Ovary (tissue), 9 donors: ENCODE measurements around the gene RNF113B. TPM values are rescaled to one million over a fixed set of nuclear protein-coding genes. Genes with fewer than 3 reads are reported as not detected.
A peak's percentile ranks its signal among the peaks of the same experiment; 100 is the strongest.

Experiments used
- DNase-seq, 5 donors: peaks; one replicate each; pipeline ENCODE4 v3.0.0-alpha.2; 2019 to 2020
- H3K27ac ChIP-seq, 2 donors: fragments of 200-600 bp; one replicate each; pipeline versions ENCODE4 v1.5.1 to v1.8.0; 2019 to 2022
- H3K27me3 ChIP-seq: fragments of 200-600 bp; one replicate; pipeline ENCODE4 v1.8.0; 2022
- H3K36me3 ChIP-seq: fragments of 200-600 bp; sonication (generic); one replicate; pipeline ENCODE4 v1.5.1; 2019
- H3K4me1 ChIP-seq: one replicate; pipeline ENCODE4 v1.8.1; 2013; ENCODE audit warnings: mild to moderate bottlenecking, moderate library complexity; ENCODE audit not compliant: insufficient read depth
- H3K4me3 ChIP-seq: fragments of 200-600 bp; sonication (generic); one replicate; pipeline ENCODE4 v1.5.1; 2017
- H3K9me3 ChIP-seq, 2 donors: fragments of 200-600 bp in 1 of 2; sonication (generic) in 1 of 2; one replicate each; pipeline versions ENCODE4 v1.5.1 to v1.8.1; 2013 to 2019; ENCODE audit warnings: mild to moderate bottlenecking in 1 of 2, moderate library complexity in 1 of 2
- CTCF ChIP-seq, 3 donors: fragments of 450-650 bp in 2 of 3; fragments of 200-600 bp in 1 of 3; IDR thresholded peaks; one replicate each; pipeline versions ENCODE4 v1.5.1 to v1.8.0; 2016 to 2022; ENCODE audit warnings: antibody characterized with exemption in 3 of 3, mild to moderate bottlenecking in 1 of 3
- EP300 ChIP-seq: sonication (generic); formaldehyde crosslinking; IDR thresholded peaks from one replicate; pipeline ENCODE4 v1.6.1; 2017; ENCODE audit warnings: antibody characterized with exemption
- POLR2A ChIP-seq: fragments of 450-650 bp; IDR thresholded peaks from one replicate; pipeline ENCODE4 v1.6.1; 2017; ENCODE audit warnings: antibody characterized with exemption, mild to moderate bottlenecking, moderate library complexity
- WGBS, 3 donors: extraction: QIAGEN DNeasy Blood & Tissue Kit in 1 of 3; methylation state at CpG; one replicate each; pipeline versions ENCODE4 v1.1.5 to v1.1.7; 2013 to 2017; 5-methylcytosine and 5-hydroxymethylcytosine counted together
- intact Hi-C, 4 donors: fragments of 100-400 bp; cut with DNase I; formaldehyde crosslinking; loops; one replicate each; pipeline versions ENCODE4 v1.11.0 to v1.15.1; 2022 to 2023
- polyA plus RNA-seq, 2 donors: library from polyadenylated mRNA; stranded (reverse); fragments of 200-250 nt in 1 of 2; fragments of 350-450 nt in 1 of 2; fragmentation: Illumina TruSeq in 1 of 2; extraction: RNeasy Lipid Tissue Mini Kit (QIAGEN cat#74804) in 1 of 2; gene quantifications; one replicate each; pipeline ENCODE4 v1.2.3, GENCODE V29; 2013 to 2014
- total RNA-seq, 7 donors: library from RNA; depleted of rRNA in 2 of 7; stranded (reverse); fragments of >200 nt in 2 of 7; fragmentation: NEBNext Ultra II Directional in 3 of 7; extraction: Animal tissue kit (Norgen Biotek cat#: 25700) in 3 of 7; gene quantifications; one replicate each; pipeline versions ENCODE4 v1.1.0 to v1.2.4, GENCODE V29; 2016 to 2023
- donor health status: DM: no; HTN: no; CAD: no; lungs with moderate emphysema.
- donor health status: DM: no; HTN: no; CAD: no.
- donor health status: Bipolar disorder and iron deficiency.
- donor health status: DM: yes; HTN: yes; CAD: no.
- donor health status: DM: no; HTN: no; CAD: no.
- donor health status: DM: yes; HTN: yes; CAD: no.

The RNF113B gene
- total and polyA plus RNA-seq, 9 donors, result 0.05 TPM; not detected in 8

GRCh38 chr13:98143157-98143553 lies 33.9 kb downstream of the RNF113B start:
- 0 to 1% (median 1%) methylated on average over 6 to 61 of the region's 66 CpGs for WGBS, 3 donors
- intact Hi-C loops, result loop anchor here in 3 of 4 donors (5.0 to 10.0 kb wide), 4 partner anchors 252 to 532 kb away; no protein-coding TSS in a partner anchor
- TF ChIP-seq EP300 (no peak), CTCF (IDR thresholded peaks at IDR 0.05) (no peak), POLR2A (no peak)
- peak overlapping the region in 1 of 2 donors; percentile 2 for H3K27ac ChIP-seq
- H3K9me3 ChIP-seq, result no peaks in the 10 kb centered on the region
- no peaks in the 10 kb centered on the region for H3K27me3 ChIP-seq
- peaks cover 1% of the 10 kb centered on the region for H3K4me1 ChIP-seq
- peak overlapping the region; percentile 38 for H3K4me3 ChIP-seq
- DNase-seq, result no peak
- no peaks in the 10 kb centered on the region for H3K36me3 ChIP-seq

- Histone ChIP-seq H3K36me3 (no peaks in the 10 kb centered on the region), H3K27me3 (no peaks in the 10 kb centered on the region), H3K9me3 (no peaks in the 10 kb centered on the region), H3K27ac (peak within 1 kb of the TSS in 1 of 2 donors; percentile 2), H3K4me1 (peaks cover 1% of the 10 kb centered on the region), H3K4me3 (peak within 1 kb of the TSS; percentile 38)
- intact Hi-C loops, result loop anchor here in 3 of 4 donors (5.0 to 10.0 kb wide), 4 partner anchors 252 to 532 kb away; no protein-coding TSS in a partner anchor
- 2 to 21% (median 3%) methylated on average over 7 to 98 of the region's 98 CpGs for WGBS, 3 donors
- no peak for TF ChIP-seq EP300
- no peak for TF ChIP-seq POLR2A
- TF ChIP-seq CTCF (IDR thresholded peaks at IDR 0.05), result peak in 2 of 3 donors; percentile 60 to 65
- peak; percentile 69 to 85 (median 77) for DNase-seq
Measured at GRCh38 chr13:98142380-98143156, 34.5 kb downstream of the RNF113B start, which contains the start of gene FARP1. Gene FARP1, plus strand, starts transcription at chr13:98143094. Its CDS starts 70,149 bp downstream, at chr13:98213243.

GRCh38 chr13:98141509-98142379 lies 35.3 kb downstream of the RNF113B start:
- Histone ChIP-seq H3K36me3 (no peaks in the 10 kb centered on the region), H3K27me3 (no peaks in the 10 kb centered on the region), H3K4me3 (peak overlapping the region; percentile 38), H3K9me3 (no peaks in the 10 kb centered on the region), H3K27ac (no peak overlapping the region), H3K4me1 (peaks cover 1% of the 10 kb centered on the region)
- 65 to 69% (median 68%) methylated on average over 27 of the region's 27 CpGs for WGBS, 3 donors
- peak; percentile 20 to 46 (median 36) for DNase-seq
- TF ChIP-seq EP300 (no peak), POLR2A (no peak), CTCF (IDR thresholded peaks at IDR 0.05) (no peak)
- intact Hi-C loops, result loop anchor here in 3 of 4 donors (5.0 to 10.0 kb wide), 4 partner anchors 253 to 533 kb away; no protein-coding TSS in a partner anchor

- DNase-seq, result no peak
- Histone ChIP-seq H3K27me3 (no peaks in the 10 kb centered on the region), H3K4me1 (peaks cover 1% of the 10 kb centered on the region), H3K4me3 (no peak overlapping the region), H3K9me3 (no peaks in the 10 kb centered on the region), H3K27ac (no peak overlapping the region), H3K36me3 (no peaks in the 10 kb centered on the region)
- 95 to 98% (median 95%) methylated on average over 7 of the region's 7 CpGs for WGBS, 3 donors
- intact Hi-C loops, result loop anchor here in 3 of 4 donors (5.0 to 10.0 kb wide), 4 partner anchors 254 to 534 kb away; no protein-coding TSS in a partner anchor
- TF ChIP-seq EP300 (no peak), POLR2A (no peak), CTCF (IDR thresholded peaks at IDR 0.05) (no peak)
Measured at GRCh38 chr13:98141091-98141490, 36.0 kb downstream of the RNF113B start.
